Activated CD8-positive, alpha-beta memory T cell treated with anti-CD3 and anti-CD28 coated beads, Interleukin-2, amount 50 U/mL, for 24 hours (primary cell): ENCODE measurements around the gene RNPC3.

Experiments
- DNase-seq: peaks from one replicate; pipeline ENCODE4 v3.0.0-alpha.2; 2020; ENCODE audit errors: extremely low read depth

Gene RNPC3, protein sequence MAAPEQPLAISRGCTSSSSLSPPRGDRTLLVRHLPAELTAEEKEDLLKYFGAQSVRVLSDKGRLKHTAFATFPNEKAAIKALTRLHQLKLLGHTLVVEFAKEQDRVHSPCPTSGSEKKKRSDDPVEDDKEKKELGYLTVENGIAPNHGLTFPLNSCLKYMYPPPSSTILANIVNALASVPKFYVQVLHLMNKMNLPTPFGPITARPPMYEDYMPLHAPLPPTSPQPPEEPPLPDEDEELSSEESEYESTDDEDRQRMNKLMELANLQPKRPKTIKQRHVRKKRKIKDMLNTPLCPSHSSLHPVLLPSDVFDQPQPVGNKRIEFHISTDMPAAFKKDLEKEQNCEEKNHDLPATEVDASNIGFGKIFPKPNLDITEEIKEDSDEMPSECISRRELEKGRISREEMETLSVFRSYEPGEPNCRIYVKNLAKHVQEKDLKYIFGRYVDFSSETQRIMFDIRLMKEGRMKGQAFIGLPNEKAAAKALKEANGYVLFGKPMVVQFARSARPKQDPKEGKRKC

DNA sequence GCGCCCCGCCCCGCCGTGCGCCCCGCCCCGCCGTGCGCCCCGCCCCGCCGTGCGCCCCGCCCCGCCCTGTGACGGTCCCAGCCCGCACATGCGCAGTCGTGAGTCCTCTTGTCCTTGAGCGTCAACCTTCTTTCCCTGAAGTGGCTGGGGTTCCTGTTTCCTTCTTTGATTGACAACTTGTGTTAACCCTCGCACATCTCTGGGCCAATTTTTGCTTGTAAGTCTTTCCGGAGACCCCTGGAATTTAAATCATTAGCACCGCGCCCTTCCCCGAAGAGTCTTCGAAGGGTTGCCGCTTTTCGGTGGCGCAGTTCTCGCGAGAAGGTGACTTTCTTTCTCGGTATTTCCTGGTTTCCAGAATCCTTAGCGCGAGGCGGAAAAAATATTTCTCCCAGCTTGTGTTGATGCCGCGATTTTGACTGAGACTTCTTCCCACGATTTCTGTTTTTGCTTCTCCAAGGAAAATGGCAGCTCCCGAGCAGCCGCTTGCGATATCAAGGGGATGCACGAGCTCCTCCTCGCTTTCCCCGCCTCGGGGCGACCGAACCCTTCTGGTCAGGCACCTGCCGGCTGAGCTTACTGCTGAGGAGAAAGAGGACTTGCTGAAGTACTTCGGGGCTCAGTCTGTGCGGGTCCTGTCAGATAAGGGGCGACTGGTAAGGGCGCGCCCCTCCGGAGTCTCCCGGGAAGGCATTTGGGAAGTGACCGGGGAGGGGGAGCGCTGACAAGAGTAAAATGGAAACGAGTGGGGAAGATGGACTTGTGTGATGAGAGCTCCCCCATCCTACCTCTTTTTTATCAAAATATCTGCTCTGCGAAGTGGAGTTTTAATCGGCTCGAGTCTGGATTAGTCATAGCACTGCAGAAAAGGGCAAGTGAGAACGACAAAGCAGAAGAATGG is at the start of gene RNPC3:
RNPC3 (plus strand) TSS at position 93 of the 901 bp plus-strand sequence; CDS start at position 465, 372 bp downstream.
- peak; percentile 73 for DNase-seq

DNA sequence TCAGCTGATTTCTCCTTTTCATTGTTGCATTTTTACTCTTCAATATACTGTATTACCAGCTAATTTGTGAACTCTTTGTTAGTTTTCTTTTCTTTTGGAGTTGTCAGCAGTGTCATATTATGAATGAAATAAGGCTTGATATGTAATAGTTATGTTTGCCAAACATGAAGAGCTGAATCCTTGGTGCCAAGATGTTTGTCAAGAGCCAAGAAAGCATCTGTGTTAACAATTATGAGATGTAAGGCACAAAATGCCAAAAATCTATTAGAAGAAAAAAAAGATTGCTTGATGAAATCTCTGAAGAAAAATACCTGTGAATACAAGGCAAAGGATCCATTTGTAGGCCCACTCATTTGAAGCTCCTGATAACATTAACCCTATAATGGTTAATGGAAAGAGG is 48.4 kb upstream of the RNPC3 start:
- DNase-seq: no peak

DNA sequence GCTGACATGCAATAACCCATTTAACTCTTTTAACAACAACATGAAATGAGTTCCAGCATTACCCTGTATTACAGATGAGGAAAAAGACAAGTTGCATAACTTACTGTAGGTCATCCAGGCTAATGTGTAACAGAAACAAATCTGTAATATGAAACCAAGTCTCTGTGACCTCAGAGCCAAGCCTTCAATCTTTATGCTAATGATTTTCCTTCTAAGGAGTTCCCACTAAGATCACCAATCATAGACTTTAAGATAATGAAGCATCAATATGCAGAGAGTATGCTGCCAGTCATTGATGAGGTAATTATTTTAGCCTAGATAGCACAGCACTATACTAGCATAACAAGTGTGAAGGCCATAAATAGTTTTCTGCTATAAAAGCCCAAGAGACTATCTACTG is 35.6 kb upstream of the RNPC3 start:
- DNase-seq: no peak

DNA sequence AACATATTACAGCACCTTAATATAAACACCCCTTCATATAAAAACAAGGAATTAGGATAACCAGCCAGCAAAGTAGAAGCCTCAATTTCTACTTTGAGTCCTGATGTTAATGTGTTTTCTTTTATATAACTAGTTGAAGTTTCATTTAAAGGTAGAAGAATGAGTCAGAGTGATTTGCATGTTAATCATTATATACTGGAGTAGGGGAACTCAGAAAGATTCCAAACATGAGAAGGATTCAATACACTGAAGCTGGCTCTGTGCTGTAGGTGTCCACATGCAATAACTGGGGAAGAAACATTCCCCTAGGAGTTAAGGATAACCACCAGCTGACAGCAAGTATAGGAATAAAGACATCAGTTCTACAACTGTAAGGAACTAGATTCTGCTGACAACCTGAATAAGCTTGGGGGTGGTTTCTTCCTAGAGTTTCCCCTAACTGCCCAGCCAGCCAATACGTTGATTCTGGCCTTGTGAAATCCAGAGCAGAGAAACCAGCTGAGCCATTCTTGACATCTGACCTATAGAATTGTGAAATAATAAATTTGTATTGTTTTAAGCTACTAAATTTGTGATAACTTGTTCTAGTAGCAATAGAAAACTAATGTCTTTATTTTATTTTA is 33.4 kb upstream of the RNPC3 start:
- DNase-seq: no peak

DNA sequence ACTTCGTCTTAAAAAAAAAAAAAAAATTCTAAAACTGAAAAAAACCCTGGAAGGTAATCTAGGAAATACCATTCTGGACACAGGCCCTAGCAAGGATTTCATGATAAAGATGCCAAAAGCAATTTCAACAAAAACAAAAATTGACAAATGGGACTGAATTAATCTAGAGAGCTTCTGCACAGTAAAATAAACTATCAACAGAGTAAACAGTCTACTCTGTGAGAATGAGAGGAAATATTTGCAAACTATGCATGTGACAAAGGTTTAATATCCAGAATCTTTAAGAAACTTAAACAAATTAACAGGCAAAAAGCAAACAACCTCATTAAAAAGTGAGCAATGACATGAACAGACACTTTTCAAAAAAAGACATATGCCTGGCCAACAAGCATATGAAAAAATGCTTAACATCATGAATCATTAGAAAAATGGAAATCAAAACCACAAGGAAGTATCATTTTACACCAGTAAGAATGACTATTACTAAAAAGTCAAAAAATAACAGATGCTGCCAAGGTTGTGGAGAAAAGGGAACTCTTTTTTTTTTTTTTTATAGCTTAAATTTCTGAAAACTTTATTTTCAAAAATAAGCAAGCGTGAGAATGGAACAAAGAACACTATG is 29.4 kb upstream of the RNPC3 start:
- no peak for DNase-seq

DNA sequence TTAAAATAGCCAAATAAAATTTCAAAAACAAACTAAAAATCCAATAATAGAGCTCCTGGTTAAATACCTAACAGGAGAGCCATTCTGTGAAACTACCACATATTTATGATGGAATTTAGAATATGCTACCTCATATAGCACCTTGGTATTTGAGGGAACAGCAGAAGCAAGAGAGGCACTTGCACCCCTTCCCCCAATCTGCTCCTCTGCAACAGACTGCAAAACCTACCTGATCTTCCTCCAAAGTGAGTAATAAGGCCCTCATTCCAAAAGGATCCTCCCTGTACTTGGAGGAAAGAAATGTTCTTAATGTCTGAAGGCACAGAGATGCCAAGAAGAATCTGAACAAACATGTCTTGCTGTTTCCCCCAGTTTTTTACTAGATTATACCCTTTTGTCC is 28.1 kb upstream of the RNPC3 start:
- DNase-seq: no peak

DNA sequence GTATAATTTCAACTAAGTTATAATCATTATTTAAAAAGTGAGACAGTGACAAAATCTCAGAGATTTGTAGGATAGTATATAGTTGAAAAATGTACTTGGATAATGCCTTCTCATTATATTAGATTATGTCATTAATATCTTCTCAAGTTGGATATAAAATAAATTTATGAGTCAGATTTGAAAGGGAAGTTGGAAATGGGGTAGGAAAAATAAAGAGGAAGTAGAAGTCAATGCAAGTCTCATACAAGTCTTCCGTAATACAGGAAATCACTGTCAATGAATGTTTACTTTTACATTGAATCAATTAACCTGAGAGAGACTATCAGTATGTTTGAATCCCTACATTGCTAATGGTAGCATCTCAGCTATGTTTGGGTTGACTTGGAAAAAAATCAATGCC is 16.2 kb upstream of the RNPC3 start:
- no peak for DNase-seq

DNA sequence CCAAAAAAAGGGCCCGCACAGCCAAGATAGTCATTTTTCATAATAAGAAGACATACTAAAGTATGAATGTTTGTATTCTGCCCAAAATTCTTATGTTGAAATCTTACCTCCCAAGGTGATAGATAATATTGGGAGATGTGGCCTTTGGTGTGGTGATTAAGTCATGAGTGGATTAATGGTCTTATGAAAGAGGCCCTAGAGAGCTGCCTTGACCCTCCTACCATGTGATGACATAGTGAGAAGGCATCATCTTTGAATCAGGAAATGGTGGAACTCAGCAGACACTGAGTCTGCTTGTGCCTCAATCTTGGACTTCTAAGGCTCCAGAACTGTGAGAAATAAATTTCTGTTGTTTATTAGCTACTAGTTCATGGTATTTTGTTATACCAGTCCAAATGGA is 11.8 kb upstream of the RNPC3 start:
- no peak for DNase-seq

DNA sequence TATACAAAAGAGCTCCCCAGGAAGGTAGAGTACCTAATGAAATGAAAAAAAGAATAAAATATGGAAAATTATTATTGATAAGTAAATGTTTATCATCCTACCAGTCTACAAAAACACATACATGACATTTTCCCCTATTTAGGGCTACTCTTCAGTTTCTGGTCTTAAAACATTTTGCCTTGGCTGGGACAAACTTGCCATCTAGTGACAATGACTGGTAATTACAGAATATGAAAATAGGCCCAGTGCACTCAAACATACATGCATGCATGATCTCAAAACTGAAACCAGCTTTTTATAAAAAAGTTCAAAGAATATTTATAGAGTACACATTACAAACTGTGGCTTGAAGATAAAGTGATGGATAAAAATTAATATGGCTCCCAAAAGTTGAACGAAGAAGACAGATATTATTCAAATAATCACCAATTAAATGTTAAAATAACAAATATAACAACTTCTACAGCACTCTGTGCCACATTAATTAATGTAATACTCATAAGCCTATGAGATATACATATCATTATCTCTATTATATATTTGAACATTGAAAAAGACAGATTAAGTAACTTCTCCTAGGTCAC is 10.5 kb upstream of the RNPC3 start:
- no peak for DNase-seq

DNA sequence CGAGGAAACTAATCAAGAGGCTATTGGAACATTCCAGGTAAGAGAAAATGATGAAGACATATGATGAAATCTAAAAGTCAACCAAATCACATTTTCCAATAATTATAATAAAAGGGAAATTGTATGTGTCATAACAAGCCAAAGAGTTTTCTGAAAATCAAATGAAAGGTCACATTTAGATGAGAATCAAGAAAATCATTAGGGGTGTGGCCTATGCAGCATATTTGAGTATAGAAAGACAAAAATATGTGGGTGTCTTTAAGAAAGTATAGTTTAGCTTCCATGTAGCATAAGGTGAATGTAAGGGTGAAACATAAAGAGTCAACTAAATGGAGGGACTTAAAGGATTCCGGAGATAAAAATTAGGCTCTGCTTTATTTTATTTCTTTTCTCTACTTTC is 9.2 kb upstream of the RNPC3 start:
- DNase-seq: no peak

DNA sequence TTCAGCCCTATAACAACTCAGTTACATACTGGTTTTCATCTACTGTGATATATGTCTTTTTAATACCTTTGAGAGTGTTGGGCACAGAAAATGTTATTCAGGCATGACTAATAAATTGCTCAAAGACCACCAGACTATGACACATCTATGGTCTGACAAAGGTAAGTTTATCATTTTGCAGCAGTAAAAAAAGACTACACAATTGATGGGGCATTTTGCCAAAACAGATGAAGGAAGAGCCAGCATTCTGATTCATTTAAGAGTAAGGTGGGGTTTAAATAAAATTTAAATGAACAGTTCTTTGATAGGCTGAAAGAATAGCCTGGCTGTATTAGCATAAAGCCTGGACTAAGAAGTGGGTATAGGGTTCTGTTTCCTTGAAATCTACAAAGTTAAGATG is 8.8 kb upstream of the RNPC3 start:
- no peak for DNase-seq

DNA sequence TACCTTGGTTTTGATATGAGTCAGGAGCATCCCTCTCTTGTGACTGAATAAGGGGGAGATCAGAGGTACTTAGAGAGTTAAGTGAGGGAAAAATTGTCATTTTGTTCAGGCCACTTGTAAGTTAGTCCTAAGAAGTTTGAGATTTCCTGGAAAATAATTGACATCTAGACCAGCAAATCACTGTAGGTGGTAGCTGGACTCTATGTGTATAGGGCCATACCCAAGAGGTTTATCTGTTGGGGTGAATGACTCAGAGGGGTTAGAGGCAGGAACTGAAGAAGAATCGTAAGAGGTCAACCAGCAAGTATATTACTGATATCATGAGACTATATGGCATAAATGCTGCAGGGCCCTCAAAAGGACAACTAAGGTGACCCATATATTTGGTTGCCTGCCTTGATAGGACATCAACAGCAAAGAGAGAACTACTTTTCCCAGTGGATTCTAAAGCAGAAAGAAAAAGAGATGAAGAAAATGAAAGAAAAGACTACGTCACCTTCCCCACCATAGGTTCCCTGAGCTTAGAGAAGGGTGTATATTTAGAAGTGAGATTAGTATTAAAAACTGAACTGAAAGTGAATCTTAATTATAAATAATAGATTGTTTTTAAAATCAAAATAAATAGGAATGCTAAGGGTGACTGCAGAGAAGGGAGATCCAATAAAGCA is 8.0 kb upstream of the RNPC3 start:
- DNase-seq: no peak

DNA sequence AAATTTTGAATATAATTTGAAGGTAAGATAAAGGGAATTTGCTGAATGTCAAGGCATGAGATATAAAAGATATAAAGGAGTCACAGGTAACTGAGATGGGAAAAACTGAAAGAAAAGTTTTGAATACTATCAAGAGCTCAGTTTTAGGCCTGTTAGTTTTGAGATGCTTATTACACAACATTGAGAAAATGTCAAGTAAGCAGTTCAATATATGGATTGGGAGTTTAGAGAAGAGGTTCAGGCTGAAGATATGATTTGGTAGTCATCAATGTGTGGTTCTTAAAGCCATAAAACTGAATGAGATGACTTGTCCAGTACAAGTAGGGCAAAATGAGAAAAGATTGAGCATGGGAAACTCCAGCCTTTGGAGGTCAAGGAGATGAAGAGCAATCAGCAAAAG is 4.7 kb upstream of the RNPC3 start:
- DNase-seq: no peak

DNA sequence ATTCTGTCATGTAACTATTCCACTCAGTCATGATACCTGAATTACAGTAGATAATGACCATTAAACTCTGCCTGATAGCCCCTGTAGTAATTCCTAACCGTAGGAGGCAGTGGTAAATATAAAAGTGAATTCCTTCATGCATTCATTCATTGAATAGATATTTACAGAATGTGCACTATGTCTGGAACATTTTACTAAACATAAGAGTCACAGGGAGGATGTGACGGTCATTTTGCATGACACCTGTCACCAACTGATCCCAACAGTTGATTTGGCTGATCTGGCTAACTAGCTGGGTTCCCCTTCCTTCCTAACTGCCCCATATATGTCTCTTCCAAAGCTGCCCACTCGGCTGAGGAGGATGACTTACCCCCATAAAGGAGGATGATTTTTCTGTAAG is 2.2 kb upstream of the RNPC3 start:
- no peak for DNase-seq

DNA sequence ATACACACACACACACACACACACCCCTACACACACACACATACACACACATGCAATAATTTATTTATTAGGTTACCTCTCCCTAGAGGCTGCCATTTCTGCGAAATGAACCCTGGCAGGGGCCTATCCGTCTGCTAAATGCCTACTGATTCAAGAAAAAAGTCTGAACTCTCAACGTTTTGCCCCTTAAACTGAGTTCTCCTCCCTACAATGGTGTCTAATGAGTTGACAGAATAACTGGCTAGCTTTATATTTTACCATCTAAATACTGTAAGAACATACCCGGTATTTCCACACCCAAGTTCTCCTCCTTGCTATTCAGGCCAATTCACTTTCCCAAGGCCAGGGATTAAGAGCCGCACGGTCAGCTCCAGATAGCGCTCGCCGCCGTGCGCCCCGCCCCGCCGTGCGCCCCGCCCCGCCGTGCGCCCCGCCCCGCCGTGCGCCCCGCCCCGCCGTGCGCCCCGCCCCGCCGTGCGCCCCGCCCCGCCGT is 339 bp upstream of the RNPC3 start:
- no peak for DNase-seq

DNA sequence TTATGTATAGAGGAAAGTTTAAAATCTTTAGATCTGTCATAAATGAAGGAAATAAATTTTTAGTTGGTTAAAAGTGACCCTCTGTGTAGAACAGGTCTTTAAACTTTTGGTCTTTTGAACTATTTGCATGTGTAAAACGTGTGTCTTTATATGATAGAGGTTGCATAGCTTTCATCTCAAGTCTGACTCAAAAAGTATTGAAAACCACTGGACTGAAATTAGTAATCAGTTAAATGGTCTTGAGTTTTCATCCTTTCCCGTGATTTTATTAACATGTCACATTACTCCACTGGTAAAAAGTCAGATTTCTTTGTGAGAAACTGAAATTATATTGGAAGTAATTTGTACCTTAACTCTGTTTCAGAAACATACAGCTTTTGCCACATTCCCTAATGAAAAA is 1.8 kb downstream of the RNPC3 start:
- no peak for DNase-seq

DNA sequence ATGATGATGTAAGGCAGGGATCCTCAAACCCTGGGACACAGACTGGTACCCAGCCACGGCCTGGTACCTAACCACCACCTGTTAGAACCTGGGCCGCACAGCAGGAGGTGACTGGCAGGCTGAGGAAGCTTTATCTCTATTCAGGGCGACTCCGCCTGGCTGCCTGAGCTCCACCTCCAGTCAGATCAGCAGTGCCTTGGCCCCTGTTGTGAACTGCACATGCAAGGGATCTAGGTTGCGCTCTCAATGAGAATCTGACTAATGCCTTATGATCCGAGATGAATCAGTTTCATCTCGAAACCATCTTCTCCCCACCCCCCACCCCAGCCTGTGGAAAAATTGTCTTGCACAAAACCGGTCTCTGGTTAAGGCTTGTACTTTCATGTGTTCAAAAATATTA is 4.2 kb downstream of the RNPC3 start:
- peak; percentile 24 for DNase-seq

DNA sequence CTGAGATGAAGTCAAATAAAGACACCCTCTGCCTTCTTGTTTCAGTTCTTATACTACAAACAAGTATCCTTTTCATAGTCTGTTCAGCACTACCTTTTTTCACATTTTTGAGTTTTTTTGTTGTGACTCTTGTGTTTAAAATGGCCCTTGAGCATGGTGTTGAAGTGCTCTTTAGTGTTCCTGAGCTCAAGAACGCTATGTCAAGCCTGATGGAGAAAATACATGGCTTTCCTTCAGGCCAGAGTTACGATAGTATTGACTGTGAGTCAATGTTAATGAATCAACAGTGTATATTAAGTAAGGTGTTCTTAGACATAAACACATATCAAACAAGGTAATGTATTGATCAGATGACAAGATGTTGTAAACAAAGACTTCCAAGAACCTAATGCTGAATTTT is 12.7 kb downstream of the RNPC3 start:
- DNase-seq: no peak

DNA sequence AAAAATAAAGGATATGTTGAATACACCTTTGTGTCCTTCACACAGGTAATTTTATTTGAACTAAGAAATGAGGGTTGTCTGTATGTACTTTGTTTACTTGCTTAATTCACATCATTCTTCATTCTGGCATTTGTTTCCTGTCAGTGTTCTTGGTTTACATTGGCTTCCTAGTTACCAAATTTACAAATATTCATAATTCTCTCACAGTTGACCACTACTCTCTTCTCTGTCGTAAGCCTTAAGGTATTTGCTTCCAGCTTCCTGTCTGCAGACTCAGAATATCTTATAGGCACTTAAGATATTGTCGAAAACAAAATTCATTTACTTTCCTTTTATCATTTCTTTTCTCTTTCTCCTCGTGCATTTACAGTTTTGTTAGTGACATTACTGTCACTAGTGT is 15.9 kb downstream of the RNPC3 start:
- no peak for DNase-seq

DNA sequence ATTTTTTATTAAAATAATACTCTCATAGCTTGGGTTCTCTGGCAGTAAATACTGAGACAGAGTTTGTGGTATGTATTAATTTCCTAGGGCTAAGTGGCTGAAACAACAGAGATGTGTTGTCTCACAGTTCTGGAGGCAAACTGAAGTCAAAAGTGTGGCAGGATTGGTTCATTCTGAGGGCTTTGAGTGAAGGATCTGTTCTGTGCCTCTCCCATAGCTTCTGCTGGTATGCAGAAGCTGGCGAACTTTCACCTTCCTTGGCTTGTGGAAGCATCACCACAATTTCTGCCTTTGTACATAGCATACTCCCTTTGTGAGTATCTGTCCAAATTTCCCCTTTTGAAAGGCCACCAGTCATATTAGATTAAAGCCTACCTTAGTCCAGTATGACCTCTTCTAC is 21.0 kb downstream of the RNPC3 start:
- no peak for DNase-seq

DNA sequence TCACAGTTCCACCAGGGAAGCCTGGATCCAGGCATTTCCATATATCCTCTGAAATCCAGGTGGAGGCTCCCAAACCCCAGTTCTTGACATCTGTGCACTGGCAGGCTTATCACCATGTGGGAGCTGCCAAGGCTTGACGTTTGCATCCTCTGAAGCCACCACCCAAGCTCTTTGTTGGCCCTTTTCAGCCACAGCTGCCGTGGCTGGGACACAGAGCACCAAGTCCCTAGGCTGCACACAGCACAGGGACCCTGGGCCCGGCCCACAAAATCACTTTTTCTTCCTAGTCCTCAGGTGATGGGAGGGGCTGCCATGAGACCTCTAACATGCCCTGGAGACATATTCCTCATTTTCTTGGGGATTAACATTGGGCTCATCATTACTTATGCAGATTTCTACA is 22.3 kb downstream of the RNPC3 start:
- no peak for DNase-seq
